Measurements from ENCODE around the gene PXDN. TPM values are rescaled to one million over a fixed set of nuclear protein-coding genes. Genes with fewer than 3 reads are reported as not detected.

The PXDN gene
- total RNA-seq, 1 donor from 2014 or later: 292 TPM

DNA sequence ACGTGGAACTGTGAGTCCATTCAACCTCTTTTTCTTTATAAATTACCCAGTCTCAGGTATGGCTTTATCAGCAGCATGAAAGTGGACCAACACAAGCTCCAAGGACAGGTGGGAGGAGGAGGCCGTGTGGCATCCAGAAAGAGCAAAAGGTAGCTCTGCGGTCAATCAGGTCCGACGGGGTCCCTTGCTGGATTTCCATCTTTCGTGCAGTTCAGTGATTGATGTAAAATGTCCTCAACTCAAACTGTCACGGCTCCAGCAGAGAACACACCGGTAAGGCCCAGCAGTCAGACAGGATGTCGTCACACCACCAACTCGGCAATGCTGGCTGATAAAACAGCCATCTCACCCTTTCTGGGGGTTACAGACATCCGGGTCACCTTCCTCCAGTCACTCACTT is 123.3 kb downstream of the PXDN start:
- DNase-seq (ENCODE audit: low spot score in 2 of 2, unreplicated experiment in 2 of 2): no peak
- no peak overlapping the region for H3K4me3 Mint-ChIP-seq
- H3K27ac Mint-ChIP-seq: no peak overlapping the region
- H3K27me3 Mint-ChIP-seq (ENCODE audit: low read depth): no peaks in the 10 kb centered on the region
- peaks cover 3% of the 10 kb centered on the region for H3K9me3 Mint-ChIP-seq
- H3K36me3 Mint-ChIP-seq: no peaks in the 10 kb centered on the region
- H3K4me1 Mint-ChIP-seq: peaks cover 11% of the 10 kb centered on the region
- TF ChIP-seq, protein P1, sequence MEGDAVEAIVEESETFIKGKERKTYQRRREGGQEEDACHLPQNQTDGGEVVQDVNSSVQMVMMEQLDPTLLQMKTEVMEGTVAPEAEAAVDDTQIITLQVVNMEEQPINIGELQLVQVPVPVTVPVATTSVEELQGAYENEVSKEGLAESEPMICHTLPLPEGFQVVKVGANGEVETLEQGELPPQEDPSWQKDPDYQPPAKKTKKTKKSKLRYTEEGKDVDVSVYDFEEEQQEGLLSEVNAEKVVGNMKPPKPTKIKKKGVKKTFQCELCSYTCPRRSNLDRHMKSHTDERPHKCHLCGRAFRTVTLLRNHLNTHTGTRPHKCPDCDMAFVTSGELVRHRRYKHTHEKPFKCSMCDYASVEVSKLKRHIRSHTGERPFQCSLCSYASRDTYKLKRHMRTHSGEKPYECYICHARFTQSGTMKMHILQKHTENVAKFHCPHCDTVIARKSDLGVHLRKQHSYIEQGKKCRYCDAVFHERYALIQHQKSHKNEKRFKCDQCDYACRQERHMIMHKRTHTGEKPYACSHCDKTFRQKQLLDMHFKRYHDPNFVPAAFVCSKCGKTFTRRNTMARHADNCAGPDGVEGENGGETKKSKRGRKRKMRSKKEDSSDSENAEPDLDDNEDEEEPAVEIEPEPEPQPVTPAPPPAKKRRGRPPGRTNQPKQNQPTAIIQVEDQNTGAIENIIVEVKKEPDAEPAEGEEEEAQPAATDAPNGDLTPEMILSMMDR (IDR thresholded peaks at IDR 0.05; ENCODE audit: unreplicated experiment): no peak

- Mint-ChIP-seq H3K27me3 (ENCODE audit: low read depth) (no peaks in the 10 kb centered on the region), H3K36me3 (no peaks in the 10 kb centered on the region), H3K27ac (peak overlapping the region; percentile 15), H3K4me3 (no peak overlapping the region), H3K4me1 (peaks cover 2% of the 10 kb centered on the region), H3K9me3 (peaks cover 3% of the 10 kb centered on the region)
- DNase-seq (ENCODE audit: low spot score in 2 of 2, unreplicated experiment in 2 of 2): no peak
- TF ChIP-seq, protein P1 (IDR thresholded peaks at IDR 0.05; ENCODE audit: unreplicated experiment): no peak
Measured at GRCh38 chr2:1620081-1620480, 124.2 kb downstream of the PXDN start.

DNA sequence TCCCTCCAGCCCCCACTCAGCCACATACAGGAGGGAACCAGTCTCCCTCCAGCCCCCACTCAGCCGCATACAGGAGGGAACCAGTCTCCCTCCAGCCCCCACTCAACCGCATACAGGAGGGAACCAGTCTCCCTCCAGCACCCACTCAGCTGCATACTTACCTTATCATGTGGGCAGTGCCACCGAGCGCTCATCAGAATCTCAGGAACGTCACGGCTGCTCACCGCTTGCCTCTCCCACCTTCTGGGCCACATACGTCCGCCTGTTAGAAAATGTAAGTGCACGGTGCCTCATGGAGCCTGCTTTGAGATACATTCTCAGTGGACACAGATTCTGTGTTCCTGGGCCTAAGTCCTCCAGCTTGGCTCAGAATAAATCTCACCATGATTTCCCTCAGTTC is 124.8 kb downstream of the PXDN start:
- TF ChIP-seq, protein P1 (IDR thresholded peaks at IDR 0.05; ENCODE audit: unreplicated experiment): no peak
- no peak for DNase-seq (ENCODE audit: low spot score in 2 of 2, unreplicated experiment in 2 of 2)
- Mint-ChIP-seq H3K36me3 (no peaks in the 10 kb centered on the region), H3K9me3 (peaks cover 3% of the 10 kb centered on the region), H3K27me3 (ENCODE audit: low read depth) (no peaks in the 10 kb centered on the region), H3K4me3 (no peak overlapping the region), H3K4me1 (no peaks in the 10 kb centered on the region), H3K27ac (peak overlapping the region; percentile 15)

- Mint-ChIP-seq H3K36me3 (no peaks in the 10 kb centered on the region), H3K9me3 (peaks cover 3% of the 10 kb centered on the region), H3K4me3 (no peak overlapping the region), H3K27ac (no peak overlapping the region), H3K27me3 (ENCODE audit: low read depth) (no peaks in the 10 kb centered on the region), H3K4me1 (peaks cover under 1% of the 10 kb centered on the region)
- DNase-seq (ENCODE audit: low spot score in 2 of 2, unreplicated experiment in 2 of 2): no peak
- TF ChIP-seq, protein P1 (IDR thresholded peaks at IDR 0.05; ENCODE audit: unreplicated experiment): no peak
Measured at GRCh38 chr2:1618974-1619373, 125.3 kb downstream of the PXDN start.

- Mint-ChIP-seq H3K9me3 (peaks cover 3% of the 10 kb centered on the region), H3K4me3 (no peak overlapping the region), H3K27me3 (ENCODE audit: low read depth) (no peaks in the 10 kb centered on the region), H3K27ac (no peak overlapping the region), H3K4me1 (peaks cover 5% of the 10 kb centered on the region), H3K36me3 (no peaks in the 10 kb centered on the region)
- TF ChIP-seq, protein P1 (IDR thresholded peaks at IDR 0.05; ENCODE audit: unreplicated experiment): no peak
- DNase-seq (ENCODE audit: low spot score in 2 of 2, unreplicated experiment in 2 of 2): no peak
Measured at GRCh38 chr2:1618191-1618961, 125.9 kb downstream of the PXDN start.
